Endothelial cell of hepatic sinusoid (primary cell): ENCODE data around the gene CXXC5.

Experiments used
- in situ Hi-C: cut with HindIII; loops from 2 replicates; pipeline ENCODE4 v1.10.0; 2017; ENCODE audit warnings: low sequenced_read_pairs

Gene CXXC5

DNA sequence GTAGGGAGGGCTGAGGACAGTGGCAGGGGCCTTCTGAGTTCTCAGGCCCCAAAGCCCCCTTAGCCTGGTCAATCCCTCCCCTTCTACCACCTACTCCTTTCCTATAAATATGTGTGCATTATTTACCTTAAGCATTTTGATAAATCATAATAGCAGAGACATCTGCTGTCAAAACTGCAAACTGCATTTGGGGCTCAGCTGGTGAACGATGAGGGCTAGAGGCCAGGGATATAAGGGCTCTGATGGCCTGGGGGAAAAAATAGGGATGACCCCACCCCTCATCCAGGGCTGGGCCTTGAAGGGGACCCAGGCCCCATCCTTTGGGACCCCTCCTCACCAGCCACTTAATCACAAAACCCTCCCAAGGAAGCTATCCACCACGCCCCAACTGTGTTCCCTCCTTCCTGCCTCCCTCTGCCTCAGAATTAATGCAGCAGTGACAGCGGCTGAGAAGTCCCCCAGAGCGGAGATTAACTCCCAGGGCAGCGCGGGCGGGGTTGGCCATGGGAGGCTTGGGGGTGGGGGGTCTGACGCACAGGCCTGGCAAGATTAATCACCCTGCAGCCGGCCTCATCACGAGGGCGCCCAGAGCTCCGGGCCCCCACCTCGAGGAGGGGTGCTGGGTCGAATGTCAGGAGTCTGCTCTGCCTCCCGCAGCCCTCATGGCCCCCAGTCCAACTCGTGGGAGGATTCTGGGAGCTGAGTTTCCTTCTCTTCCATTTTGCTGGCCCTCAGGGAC is 42.1 kb downstream of the CXXC5 start:
- in situ Hi-C loops, result no loop called here

DNA sequence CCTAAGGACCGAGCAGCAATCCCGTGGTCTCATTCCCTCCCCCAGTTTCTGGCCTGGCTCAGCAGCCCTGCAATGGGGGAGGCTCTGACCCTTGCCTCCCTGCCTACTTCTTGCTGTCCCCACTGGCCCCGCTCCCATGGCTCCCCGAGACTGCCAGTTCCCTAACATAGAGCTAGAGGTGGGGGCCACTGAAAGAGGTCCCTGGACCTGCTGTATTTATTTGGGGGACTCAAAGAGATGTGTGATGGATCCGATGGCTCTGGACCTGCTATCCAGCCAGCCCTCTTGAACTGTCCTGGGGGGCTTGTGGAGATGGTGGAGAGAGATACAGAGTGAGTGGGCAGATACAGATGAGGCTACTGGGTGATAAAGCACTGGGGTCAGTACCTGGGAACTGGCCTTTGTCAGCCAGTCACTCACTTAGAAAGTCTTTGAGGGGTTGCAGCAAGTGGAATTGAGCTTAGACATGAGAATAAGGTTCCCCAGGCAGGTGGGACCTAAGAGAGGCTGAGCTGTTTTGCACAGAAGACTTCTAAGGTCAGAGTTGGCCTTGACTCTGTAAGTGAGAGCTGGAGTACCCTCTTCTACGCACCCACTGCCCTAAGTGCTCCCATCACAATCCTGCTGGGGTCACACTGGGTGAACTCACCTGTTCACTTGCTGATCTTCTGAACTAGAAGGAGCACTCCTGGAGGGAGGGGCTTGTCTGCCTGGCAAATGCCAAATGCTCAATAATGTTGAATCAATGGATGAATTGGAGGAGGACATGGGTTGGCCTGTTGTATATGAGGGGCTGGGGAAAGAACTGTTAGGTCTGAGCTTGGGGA is 42.9 kb downstream of the CXXC5 start:
- in situ Hi-C loops, result no loop called here

DNA sequence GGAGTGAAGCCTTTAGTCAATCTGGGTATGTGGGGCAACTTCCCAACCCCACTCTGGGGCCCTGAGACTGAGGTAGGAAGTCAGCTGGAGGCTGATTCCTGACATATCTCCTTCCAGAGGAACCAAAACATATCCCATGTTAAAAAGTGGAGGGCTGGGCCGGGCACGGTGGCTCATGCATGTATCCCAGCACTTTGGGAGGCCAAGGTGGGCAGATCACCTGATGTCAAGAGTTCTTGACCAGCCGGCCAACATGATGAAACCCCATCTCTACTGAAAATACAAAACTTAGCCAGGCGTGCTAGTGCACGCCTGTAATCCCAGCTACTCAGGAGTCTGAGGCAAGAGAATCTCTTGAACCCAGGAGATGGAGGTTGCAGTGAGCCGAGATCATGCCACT is 44.0 kb downstream of the CXXC5 start:
- in situ Hi-C loops, result no loop called here

- in situ Hi-C loops, result no loop called here
These were observed 44.6 kb downstream of the CXXC5 start for GRCh38 chr5:139692679-139693308.

GRCh38 chr5:139693676-139694364 is 45.7 kb downstream of the CXXC5 start:
- in situ Hi-C loops, result no loop called here

DNA sequence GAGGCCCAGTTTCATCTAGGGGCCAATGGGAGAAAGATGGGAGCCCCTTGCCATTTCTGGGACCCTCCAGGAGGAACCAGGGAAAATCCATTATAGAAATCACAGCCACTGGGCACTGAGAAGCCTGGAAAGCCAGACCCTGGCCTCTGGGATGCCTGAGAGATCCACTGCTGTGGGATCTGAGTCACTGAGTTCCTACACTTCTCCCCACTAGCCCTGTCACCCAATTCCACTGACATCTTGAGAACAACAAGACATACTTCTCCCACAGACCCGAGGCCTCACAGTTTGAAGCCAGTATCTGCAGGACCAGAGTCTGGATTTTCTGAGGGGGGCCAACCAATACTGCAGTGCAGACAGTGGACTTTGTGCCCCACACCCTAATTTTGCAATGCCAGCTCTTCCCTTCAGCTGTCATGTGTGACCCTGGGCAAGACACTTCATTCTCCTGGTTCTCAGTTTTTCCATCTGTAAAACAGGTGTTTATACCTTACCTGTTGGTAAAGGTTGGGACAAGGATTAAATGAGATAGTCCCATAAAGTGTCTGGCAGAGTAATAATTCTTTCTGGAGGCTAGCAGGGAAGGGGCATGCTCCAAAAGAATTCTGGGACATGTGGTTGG is 46.5 kb downstream of the CXXC5 start:
- in situ Hi-C loops, result no loop called here

- in situ Hi-C loops, result no loop called here
These were observed 47.0 kb downstream of the CXXC5 start for GRCh38 chr5:139695178-139695573.

- in situ Hi-C loops, result no loop called here
These were observed 48.2 kb downstream of the CXXC5 start for GRCh38 chr5:139696167-139696893.

DNA sequence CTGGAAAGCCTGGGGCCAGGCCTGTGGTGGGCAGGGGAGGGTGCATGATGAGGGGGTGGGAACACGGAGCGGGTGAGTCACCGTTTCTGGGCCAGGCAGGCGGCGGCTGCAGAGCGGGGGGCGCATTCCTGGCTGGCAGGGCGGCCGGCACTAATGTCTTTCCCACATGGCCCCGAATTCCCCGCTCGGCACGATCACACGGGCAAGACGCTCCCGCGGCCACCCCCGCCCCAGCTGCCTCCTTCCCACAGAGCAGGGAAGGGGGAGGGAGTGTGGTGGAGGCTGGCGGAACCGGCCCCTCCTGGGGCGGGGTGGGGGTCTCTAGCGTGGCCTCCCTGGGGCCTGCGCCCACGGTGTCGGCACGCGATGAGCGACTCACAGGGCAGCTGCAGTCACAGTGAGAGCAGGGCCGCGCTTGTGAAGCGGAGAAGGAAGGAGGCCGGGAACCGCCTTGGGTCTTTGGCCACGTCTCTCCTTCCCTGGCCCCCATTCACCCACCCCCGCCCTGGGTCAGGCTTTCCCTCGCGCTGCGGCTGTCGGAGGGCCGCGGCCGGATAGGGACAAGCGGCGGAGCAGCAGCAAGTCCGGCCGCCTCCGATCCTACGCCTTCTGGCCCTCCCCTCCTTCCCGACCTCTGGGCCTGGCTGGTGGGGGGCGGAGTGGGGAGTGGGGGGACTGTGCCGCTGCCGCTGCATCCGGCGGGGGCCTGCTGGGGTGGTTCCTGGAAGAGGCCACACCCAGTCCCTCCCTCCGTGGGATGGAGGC is 48.9 kb downstream of the CXXC5 start:
- in situ Hi-C loops, result no loop called here

- in situ Hi-C loops, result no loop called here
These were observed 50.5 kb downstream of the CXXC5 start for GRCh38 chr5:139698490-139699146.

DNA sequence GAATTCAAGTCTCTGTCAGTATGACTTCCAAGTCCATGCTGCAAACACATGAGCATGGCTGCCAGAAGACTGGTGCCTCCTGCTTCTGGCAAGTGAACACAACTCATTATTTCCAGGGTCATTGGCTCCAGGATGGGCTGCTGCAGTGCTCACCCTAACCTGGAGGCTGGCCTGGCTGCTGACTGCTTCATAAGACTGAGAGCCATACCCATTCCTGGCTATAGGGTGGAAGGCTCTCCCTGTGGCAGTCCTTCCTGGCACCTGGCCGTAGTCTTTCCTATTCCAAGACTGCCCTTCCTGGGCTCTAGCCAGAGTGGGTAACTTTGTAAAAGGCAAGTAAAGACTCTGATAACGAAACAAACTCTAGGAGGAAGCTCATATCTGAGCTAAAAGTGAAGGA is 51.2 kb downstream of the CXXC5 start:
- in situ Hi-C loops, result no loop called here

DNA sequence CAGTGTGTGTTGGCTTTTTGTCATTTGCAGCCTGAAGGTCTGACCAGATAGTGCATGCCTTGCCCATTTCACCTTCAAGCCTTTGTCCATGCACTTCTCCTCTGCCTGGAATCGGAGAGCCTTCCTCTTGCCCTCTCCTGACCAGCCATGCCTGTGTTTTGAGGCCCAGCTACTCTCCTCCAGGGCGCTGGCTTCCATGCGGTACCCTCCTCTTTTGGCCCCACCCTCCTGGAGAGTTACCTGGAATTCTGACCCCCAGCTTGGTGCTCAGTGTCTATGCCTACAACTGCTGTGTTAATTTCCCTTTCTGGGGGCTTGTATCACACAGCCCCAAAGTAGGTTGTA is 52.5 kb downstream of the CXXC5 start:
- in situ Hi-C loops, result no loop called here

DNA sequence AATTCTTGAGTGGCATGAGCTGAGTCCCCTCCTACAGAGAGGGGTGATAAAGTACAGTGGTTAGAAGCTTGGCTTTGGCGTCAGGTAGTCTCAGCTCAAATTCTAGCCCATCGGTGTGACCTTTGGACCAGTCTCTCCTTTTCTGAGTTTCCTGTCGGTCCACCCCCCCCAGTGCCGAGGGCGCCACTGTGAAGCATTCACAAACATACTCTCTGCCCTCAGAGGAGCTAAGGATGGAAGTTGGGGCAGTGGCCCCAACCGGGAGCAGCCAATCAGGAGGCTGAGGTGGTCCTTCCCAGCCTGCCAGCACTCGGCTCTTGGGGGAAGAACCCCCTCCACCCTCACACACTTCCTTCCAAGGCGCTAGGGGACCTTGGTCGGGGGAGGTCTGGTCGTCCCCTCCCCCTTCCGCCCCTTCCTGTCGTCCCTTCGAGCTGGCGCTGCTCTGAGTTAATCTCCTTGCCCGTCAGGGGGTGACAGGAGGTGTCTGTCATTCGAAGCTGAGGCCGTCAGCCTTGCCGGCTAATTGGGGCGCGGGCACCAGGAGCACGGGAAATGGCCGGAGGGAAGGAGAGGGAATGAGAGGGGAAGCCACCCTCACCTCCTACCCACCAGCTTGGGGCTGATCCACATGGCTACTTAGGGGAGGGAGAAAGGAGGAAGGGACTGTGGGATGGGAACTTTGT is 53.0 kb downstream of the CXXC5 start:
- in situ Hi-C loops, result no loop called here

DNA sequence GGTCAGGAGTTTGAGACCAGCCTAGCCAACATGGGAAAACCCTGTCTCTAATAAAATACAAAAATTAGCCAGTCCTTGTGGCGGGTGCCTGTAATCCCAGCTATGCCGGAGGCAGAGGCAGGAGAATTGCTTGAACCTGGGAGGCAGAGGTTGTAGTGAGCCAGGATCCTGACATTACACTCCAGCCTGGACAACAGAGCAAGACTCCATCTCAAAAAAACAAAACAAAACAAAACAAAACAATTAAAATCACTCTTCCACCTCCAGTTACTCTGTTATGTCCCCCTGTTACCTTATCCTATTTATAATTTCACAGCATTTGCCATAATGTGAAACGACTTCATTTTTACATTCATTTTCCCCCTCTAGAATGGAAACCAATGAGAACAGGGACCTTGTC is 54.4 kb downstream of the CXXC5 start:
- in situ Hi-C loops, result no loop called here

DNA sequence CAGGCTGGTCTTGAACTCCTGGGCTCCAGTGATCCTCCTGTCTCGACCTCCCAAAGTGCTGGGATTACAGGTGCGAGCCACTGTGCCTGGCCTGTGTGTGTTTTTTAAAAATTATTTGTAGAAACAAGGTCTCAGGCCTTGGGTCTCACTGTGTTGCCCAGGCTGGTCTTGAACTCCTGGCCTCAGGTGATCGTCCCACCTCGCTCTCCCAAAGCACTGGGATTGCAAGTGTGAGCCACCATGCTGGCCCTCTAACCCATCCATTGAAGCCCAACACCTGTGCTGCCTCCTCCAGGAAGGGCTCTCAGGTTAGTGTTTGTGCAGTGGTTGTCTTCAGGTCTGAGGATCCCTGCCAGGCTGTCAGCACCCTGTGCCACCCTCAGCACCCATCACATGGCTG is 56.6 kb downstream of the CXXC5 start:
- in situ Hi-C loops, result no loop called here

GRCh38 chr5:139705191-139705590 is 57.0 kb downstream of the CXXC5 start:
- in situ Hi-C loops, result no loop called here

DNA sequence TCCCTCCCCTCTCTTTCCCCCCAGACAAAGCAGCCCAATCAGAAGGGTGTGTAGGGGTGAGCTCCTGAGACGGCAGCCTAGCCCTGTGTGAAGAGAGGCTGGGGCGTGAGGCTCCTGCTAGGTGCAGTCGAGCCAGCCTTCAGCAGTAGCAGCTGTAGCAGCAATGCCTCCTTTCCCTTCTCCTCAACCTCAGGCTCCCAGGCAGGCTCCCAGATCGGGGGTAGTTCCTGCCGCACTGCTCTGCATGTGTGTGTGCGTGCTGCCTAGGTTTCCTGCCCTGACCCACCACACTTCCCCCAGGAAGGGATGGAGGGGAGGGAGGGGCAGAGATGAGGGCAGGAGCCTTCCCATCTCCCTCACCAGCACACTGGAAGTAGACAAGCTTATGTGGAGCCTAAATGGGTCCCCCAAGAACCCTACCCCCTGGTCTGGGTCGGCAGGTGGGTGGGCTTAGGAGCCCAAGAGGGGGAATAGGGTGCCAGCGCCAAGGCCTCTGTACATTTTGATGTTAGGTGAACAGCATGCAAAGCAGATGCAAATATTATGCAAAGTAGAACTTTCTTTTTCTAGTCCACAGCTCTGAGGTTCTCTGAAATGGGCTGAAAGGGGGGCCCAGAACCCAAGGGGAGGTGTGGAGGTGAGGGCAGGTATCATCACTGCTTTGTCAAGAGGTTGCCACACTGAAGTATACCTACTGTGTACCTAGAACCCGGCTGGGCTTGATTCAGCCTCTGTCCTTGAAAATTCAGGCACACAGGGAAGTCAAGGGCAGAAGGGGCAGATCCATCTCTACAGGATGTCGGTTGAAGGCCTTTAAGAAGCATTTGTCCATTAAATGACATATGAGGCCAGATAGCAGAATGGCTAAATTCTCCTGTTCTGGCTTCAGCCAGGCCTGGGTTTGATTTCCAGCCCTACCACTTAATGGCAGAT is 57.8 kb downstream of the CXXC5 start:
- in situ Hi-C loops, result no loop called here
